Left lobe of liver (tissue), 2 donors: ENCODE data around the gene IWS1. TPM values are rescaled to one million over a fixed set of nuclear protein-coding genes. Genes with fewer than 3 reads are reported as not detected.
"Not testable (repeated sequence)": the region's sequence is repeated elsewhere in the genome, so short reads cannot be mapped to it uniquely, and the experiment has no call there.

Source experiments
- ATAC-seq: fragments of 200-7000 bp; cut with Tn5 transposase; one replicate; pipeline ENCODE4 v1.9.1; 2020; ENCODE audit warnings: mild to moderate bottlenecking, moderate library complexity
- DNase-seq: peaks from one replicate; pipeline ENCODE4 v3.0.0-alpha.2; 2020; ENCODE audit warnings: low spot score
- total RNA-seq: library from RNA; stranded (reverse); gene quantifications from one replicate; pipeline ENCODE4 v1.2.1, GENCODE V29; 2021
- donor health status: DM: no; HTN: no; CAD: no; lungs with moderate emphysema.
- donor health status: DM: no; HTN: yes; CAD: no.

IWS1 gene
- total RNA-seq, 1 donor from 2014 or later, result 19.1 TPM

- DNase-seq (no peak), ATAC-seq (no peak)
Observed at GRCh38 chr2:127561371-127561770, 35.1 kb upstream of the IWS1 start.

GRCh38 chr2:127560931-127561280, 34.6 kb upstream of the IWS1 start:
- no peak for DNase-seq
- no peak for ATAC-seq

GRCh38 chr2:127560201-127560930, 34.1 kb upstream of the IWS1 start:
- ATAC-seq, result no peak
- no peak for DNase-seq

- DNase-seq, result no peak
- ATAC-seq, result no peak
Observed at GRCh38 chr2:127559454-127559853, 33.2 kb upstream of the IWS1 start.

GRCh38 chr2:127558911-127559310, 32.6 kb upstream of the IWS1 start:
- ATAC-seq, result no peak
- DNase-seq, result no peak

- no peak for ATAC-seq
- DNase-seq, result no peak
Observed at GRCh38 chr2:127552846-127553245, 26.6 kb upstream of the IWS1 start.

GRCh38 chr2:127552336-127552735, 26.0 kb upstream of the IWS1 start:
- no peak for ATAC-seq

GRCh38 chr2:127551221-127551930, 25.1 kb upstream of the IWS1 start:
- no peak for ATAC-seq
- DNase-seq, result no peak

More at GRCh38 chr2:127552336-127552735, 26.0 kb upstream of the IWS1 start:
- no peak for DNase-seq

- ATAC-seq (no peak), DNase-seq (no peak)
Observed at GRCh38 chr2:127546797-127547196, 20.5 kb upstream of the IWS1 start.

GRCh38 chr2:127545796-127546195, 19.5 kb upstream of the IWS1 start:
- peak; percentile 31 for DNase-seq

GRCh38 chr2:127545189-127545588, 18.9 kb upstream of the IWS1 start:
- DNase-seq (peak; percentile 12), ATAC-seq (no peak)

More at GRCh38 chr2:127545796-127546195, 19.5 kb upstream of the IWS1 start:
- ATAC-seq, result no peak

- ATAC-seq, DNase-seq: not testable (repeated sequence)
Observed at GRCh38 chr2:127543013-127543501, 16.8 kb upstream of the IWS1 start.

- ATAC-seq (no peak), DNase-seq (peak; percentile 14)
Observed at GRCh38 chr2:127542231-127542630, 15.9 kb upstream of the IWS1 start.

GRCh38 chr2:127541809-127542208, 15.5 kb upstream of the IWS1 start:
- ATAC-seq, result no peak
- peak; percentile 33 for DNase-seq

GRCh38 chr2:127537644-127538043, 11.4 kb upstream of the IWS1 start:
- DNase-seq (no peak), ATAC-seq (no peak)

- ATAC-seq, result no peak
- DNase-seq, result no peak
Observed at GRCh38 chr2:127536707-127537541, 10.6 kb upstream of the IWS1 start.

- ATAC-seq (no peak), DNase-seq (no peak)
Observed at GRCh38 chr2:127535918-127536317, 9.6 kb upstream of the IWS1 start.

GRCh38 chr2:127535422-127535901, 9.2 kb upstream of the IWS1 start, which contains the start of gene MYO7B:
Gene MYO7B (plus strand): TSS chr2:127535683. CDS start chr2:127559723, 24,040 bp downstream.
- DNase-seq (no peak), ATAC-seq (peak; percentile 74)

GRCh38 chr2:127532296-127532695, 6.0 kb upstream of the IWS1 start:
- ATAC-seq, result no peak
- DNase-seq, result no peak

GRCh38 chr2:127531221-127531648, 4.9 kb upstream of the IWS1 start:
- DNase-seq (no peak), ATAC-seq (no peak)
